T-cell (primary cell): ENCODE measurements around the gene CDH11. TPM values are rescaled to one million over a fixed set of nuclear protein-coding genes. Genes with fewer than 3 reads are reported as not detected.

Source experiments
- ATAC-seq, 4 experiments: fragments of 200-7000 bp in 3 of 4; fragments of 150-1000 bp in 1 of 4; cut with Tn5 transposase; replicated peaks in 1 of 4; 1 replicate in 3 of 4; 2 replicates in 1 of 4; pipeline ENCODE4 v1.10.0; 2021; ENCODE audit warnings: moderate library complexity in 3 of 4, mild to moderate bottlenecking in 2 of 4, moderate number of reproducible peaks in 1 of 4
- CTCF ChIA-PET, 2 donors: fragments of 300-600 bp; sonication (Branson Sonifier 250); formaldehyde crosslinking; loops; one replicate each; lab custom pipeline; 2022; ENCODE audit warnings: antibody characterized with exemption in 2 of 2; lab: Charles Lee
- POLR2A ChIA-PET, 2 donors: fragments of 300-600 bp; sonication (Branson Sonifier 250); formaldehyde crosslinking; loops; one replicate each; lab custom pipeline; 2022; ENCODE audit warnings: antibody characterized with exemption in 2 of 2; lab: Charles Lee
- DNase-seq, 35 experiments: peaks; one replicate each; pipeline versions ENCODE4 v3.0.0 to v3.0.0-alpha.2; 2013 to 2023
- H3K27ac ChIP-seq: one replicate; pipeline ENCODE4 v1.5.1; 2013; ENCODE audit warnings: low read length
- H3K27me3 ChIP-seq, 2 experiments: replicated peaks in 1 of 2; 1 replicate in 1 of 2; 2 replicates in 1 of 2; pipeline versions ENCODE4 v1.6.1 to v1.7.0; 2013; ENCODE audit warnings: low read length in 1 of 2, mixed read lengths in 1 of 2; ENCODE audit not compliant: control insufficient read depth in 2 of 2, insufficient read depth in 2 of 2; ENCODE audit errors: extremely low read depth in 1 of 2
- H3K36me3 ChIP-seq, 2 donors: 1 replicate in 1 of 2; 2 replicates in 1 of 2; pipeline versions ENCODE4 v1.6.1 to v1.7.0; 2013; ENCODE audit warnings: low read length in 1 of 2; ENCODE audit not compliant: control insufficient read depth in 2 of 2, insufficient read depth in 1 of 2; ENCODE audit errors: extremely low read depth in 1 of 2
- H3K4me1 ChIP-seq, 2 experiments: 1 replicate in 1 of 2; 2 replicates in 1 of 2; pipeline versions ENCODE4 v1.6.1 to v1.7.0; 2013; ENCODE audit warnings: low read length in 2 of 2, mixed read lengths in 1 of 2; ENCODE audit not compliant: insufficient read depth in 2 of 2, control insufficient read depth in 1 of 2; ENCODE audit errors: extremely low read depth in 1 of 2
- H3K4me3 ChIP-seq, 2 donors: 1 replicate in 1 of 2; 2 replicates in 1 of 2; pipeline versions ENCODE4 v1.5.1 to v1.7.0; 2013; ENCODE audit warnings: mild to moderate bottlenecking in 2 of 2, low read length in 1 of 2, moderate library complexity in 1 of 2; ENCODE audit not compliant: control insufficient read depth in 1 of 2; ENCODE audit errors: extremely low read depth in 1 of 2
- H3K9me3 ChIP-seq: 2 replicates; pipeline ENCODE4 v1.7.0; 2013
- H3K27ac Mint-ChIP-seq, 2 donors: one replicate each; pipeline ENCODE4 v1.8.0; 2020 to 2021; ENCODE audit warnings: mild to moderate bottlenecking in 2 of 2, mixed read lengths in 2 of 2
- H3K27me3 Mint-ChIP-seq, 2 donors: one replicate each; pipeline ENCODE4 v1.8.0; 2021 to 2022; ENCODE audit warnings: mixed read lengths in 2 of 2
- H3K36me3 Mint-ChIP-seq: one replicate; pipeline ENCODE4 v1.8.0; 2021; ENCODE audit warnings: mixed read lengths
- H3K4me1 Mint-ChIP-seq, 3 donors: one replicate each; pipeline ENCODE4 v1.8.0; 2020 to 2022; ENCODE audit warnings: mixed read lengths in 3 of 3, mild to moderate bottlenecking in 1 of 3
- H3K4me3 Mint-ChIP-seq, 3 donors: one replicate each; pipeline ENCODE4 v1.8.0; 2020 to 2022; ENCODE audit warnings: mild to moderate bottlenecking in 3 of 3, mixed read lengths in 3 of 3, moderate library complexity in 3 of 3
- H3K9me3 Mint-ChIP-seq, 3 donors: one replicate each; pipeline ENCODE4 v1.8.0; 2020 to 2022; ENCODE audit warnings: mixed read lengths in 3 of 3
- WGBS: methylation state at CpG from one replicate; pipeline ENCODE4 v1.1.5; 2013; ENCODE audit warnings: missing lambda C conversion rate; ENCODE audit not compliant: insufficient coverage; 5-methylcytosine and 5-hydroxymethylcytosine counted together
- total RNA-seq, 35 experiments: library from RNA in 6 of 35; stranded (reverse) in 6 of 35; fragments of 120-200 nt in 1 of 35; gene quantifications; one replicate each; pipeline versions ENCODE4 v1.2.1 to v1.2.4 and lab custom pipeline; 2013 to 2026

Gene CDH11
- total RNA-seq, 5 donors from 2014 or later (not counting 1 experiment from before 2014, with no cell fraction given), result 0.10 to 1.1 (median 0.53) TPM; not detected in 2

GRCh38 chr16:65002265-65002664, 119.6 kb downstream of the CDH11 start:
- Histone ChIP-seq H3K9me3 (no peaks in the 10 kb centered on the region), H3K27ac (no peak overlapping the region), H3K4me3 (no peak overlapping the region), H3K4me1 (no peaks in the 10 kb centered on the region), H3K27me3 (no peaks in the 10 kb centered on the region), H3K36me3 (no peaks in the 10 kb centered on the region)
- ATAC-seq, result no peak
- H3K36me3 Mint-ChIP-seq, result no peaks in the 10 kb centered on the region
- no peak for DNase-seq
- H3K4me3 Mint-ChIP-seq, result no peak overlapping the region
- no peaks in the 10 kb centered on the region for H3K4me1 Mint-ChIP-seq
- no peak overlapping the region for H3K27ac Mint-ChIP-seq
- H3K9me3 Mint-ChIP-seq, result peaks cover 15 to 26% (median 16%) of the 10 kb centered on the region in 3 donors
- H3K27me3 Mint-ChIP-seq, result no peaks in the 10 kb centered on the region
- ChIA-PET POLR2A (no interaction called here), CTCF (no interaction called here)
- no CpG with 5 or more reads among the region's 1 CpG for WGBS

GRCh38 chr16:65000654-65001053, 121.2 kb downstream of the CDH11 start:
- Mint-ChIP-seq H3K4me1 (no peaks in the 10 kb centered on the region), H3K36me3 (no peaks in the 10 kb centered on the region), H3K9me3 (peaks cover 11 to 23% (median 13%) of the 10 kb centered on the region in 3 donors), H3K4me3 (no peak overlapping the region), H3K27ac (no peak overlapping the region), H3K27me3 (no peaks in the 10 kb centered on the region)
- Histone ChIP-seq H3K4me3 (no peak overlapping the region), H3K36me3 (no peaks in the 10 kb centered on the region), H3K4me1 (no peaks in the 10 kb centered on the region), H3K27ac (no peak overlapping the region), H3K27me3 (no peaks in the 10 kb centered on the region), H3K9me3 (no peaks in the 10 kb centered on the region)
- ChIA-PET POLR2A (no interaction called here), CTCF (no interaction called here)
- ATAC-seq, result no peak
- WGBS, result no CpG with 5 or more reads among the region's 3 CpGs
- no peak for DNase-seq

GRCh38 chr16:64997751-64998150, 124.1 kb downstream of the CDH11 start:
- ATAC-seq (no peak), DNase-seq (no peak)
- H3K36me3 Mint-ChIP-seq, result no peaks in the 10 kb centered on the region
- CTCF ChIA-PET, result no interaction called here
- H3K27me3 Mint-ChIP-seq, result no peaks in the 10 kb centered on the region
- Histone ChIP-seq H3K36me3 (no peaks in the 10 kb centered on the region), H3K27ac (no peak overlapping the region), H3K27me3 (no peaks in the 10 kb centered on the region), H3K4me3 (no peak overlapping the region), H3K4me1 (no peaks in the 10 kb centered on the region), H3K9me3 (no peaks in the 10 kb centered on the region)
- H3K9me3 Mint-ChIP-seq, result peaks cover 7 to 24% (median 23%) of the 10 kb centered on the region in 3 donors
- whole genome bisulfite sequencing, result no CpG with 5 or more reads among the region's 2 CpGs
- H3K4me1 Mint-ChIP-seq, result no peaks in the 10 kb centered on the region
- no peak overlapping the region for H3K4me3 Mint-ChIP-seq
- POLR2A ChIA-PET, result no interaction called here
- no peak overlapping the region for H3K27ac Mint-ChIP-seq

GRCh38 chr16:64997121-64997520, 124.7 kb downstream of the CDH11 start:
- no peak for DNase-seq
- no peaks in the 10 kb centered on the region for H3K36me3 ChIP-seq
- Mint-ChIP-seq H3K27me3 (no peaks in the 10 kb centered on the region), H3K4me1 (no peaks in the 10 kb centered on the region), H3K9me3 (peaks cover under 1 to 24% (median 17%) of the 10 kb centered on the region in 3 donors), H3K36me3 (no peaks in the 10 kb centered on the region), H3K27ac (no peak overlapping the region), H3K4me3 (no peak overlapping the region)
- H3K27me3 ChIP-seq, result no peaks in the 10 kb centered on the region
- WGBS, result 100% methylated on average over 2 of the region's 9 CpGs
- no peaks in the 10 kb centered on the region for H3K4me1 ChIP-seq
- ATAC-seq, result no peak
- H3K9me3 ChIP-seq, result peaks cover 2% of the 10 kb centered on the region
- H3K27ac ChIP-seq, result no peak overlapping the region
- no peak overlapping the region for H3K4me3 ChIP-seq
- CTCF ChIA-PET, result no interaction called here
- POLR2A ChIA-PET, result no interaction called here

- Mint-ChIP-seq H3K27me3 (no peaks in the 10 kb centered on the region), H3K36me3 (no peaks in the 10 kb centered on the region), H3K9me3 (peaks cover under 1 to 24% (median 16%) of the 10 kb centered on the region in 3 donors), H3K4me1 (no peaks in the 10 kb centered on the region), H3K27ac (no peak overlapping the region), H3K4me3 (no peak overlapping the region)
- CTCF ChIA-PET, result no interaction called here
- no peak for DNase-seq
- H3K4me3 ChIP-seq, result no peak overlapping the region
- H3K36me3 ChIP-seq, result no peaks in the 10 kb centered on the region
- POLR2A ChIA-PET, result no interaction called here
- H3K9me3 ChIP-seq, result peaks cover 2% of the 10 kb centered on the region
- no peak overlapping the region for H3K27ac ChIP-seq
- no peak for ATAC-seq
- H3K27me3 ChIP-seq, result no peaks in the 10 kb centered on the region
- no CpG with 5 or more reads among the region's 5 CpGs for WGBS
- H3K4me1 ChIP-seq, result no peaks in the 10 kb centered on the region
Measured at GRCh38 chr16:64996641-64997040, 125.2 kb downstream of the CDH11 start.

- Mint-ChIP-seq H3K9me3 (peaks cover 11 to 29% (median 17%) of the 10 kb centered on the region in 3 donors), H3K36me3 (no peaks in the 10 kb centered on the region), H3K4me1 (no peaks in the 10 kb centered on the region), H3K4me3 (no peak overlapping the region), H3K27ac (no peak overlapping the region), H3K27me3 (no peaks in the 10 kb centered on the region)
- no peak for ATAC-seq
- Histone ChIP-seq H3K4me3 (no peak overlapping the region), H3K27ac (no peak overlapping the region), H3K4me1 (no peaks in the 10 kb centered on the region), H3K36me3 (no peaks in the 10 kb centered on the region), H3K27me3 (no peaks in the 10 kb centered on the region), H3K9me3 (peaks cover 2% of the 10 kb centered on the region)
- no CpG with 5 or more reads among the region's 2 CpGs for WGBS
- CTCF ChIA-PET, result no interaction called here
- POLR2A ChIA-PET, result no interaction called here
- no peak for DNase-seq
Measured at GRCh38 chr16:64993464-64993863, 128.4 kb downstream of the CDH11 start.

GRCh38 chr16:64991001-64991400, 130.9 kb downstream of the CDH11 start:
- peaks cover 22 to 26% (median 26%) of the 10 kb centered on the region in 3 donors for H3K9me3 Mint-ChIP-seq
- WGBS, result no CpG with 5 or more reads among the region's 1 CpG
- no peak for DNase-seq

More at GRCh38 chr16:64991001-64991400, 130.9 kb downstream of the CDH11 start:
- H3K36me3 Mint-ChIP-seq, result no peaks in the 10 kb centered on the region
- POLR2A ChIA-PET, result no interaction called here
- Histone ChIP-seq H3K9me3 (peaks cover 2% of the 10 kb centered on the region), H3K27ac (no peak overlapping the region), H3K36me3 (no peaks in the 10 kb centered on the region), H3K4me1 (no peaks in the 10 kb centered on the region), H3K4me3 (no peak overlapping the region), H3K27me3 (no peaks in the 10 kb centered on the region)
- H3K27me3 Mint-ChIP-seq, result no peaks in the 10 kb centered on the region
- H3K4me3 Mint-ChIP-seq, result no peak overlapping the region
- CTCF ChIA-PET, result no interaction called here
- no peaks in the 10 kb centered on the region for H3K4me1 Mint-ChIP-seq
- ATAC-seq, result no peak
- no peak overlapping the region for H3K27ac Mint-ChIP-seq
